Mesendoderm (in vitro differentiated cells): ENCODE measurements around the gene MARCHF10.
A peak's percentile ranks its signal among the peaks of the same experiment; 100 is the strongest.

Experiments
- DNase-seq: peaks from one replicate; pipeline ENCODE4 v3.0.0; 2013
- H2AK5ac ChIP-seq: 2 replicates; pipeline ENCODE4 v1.6.1; 2013; ENCODE audit warnings: low read length, inconsistent platforms
- H2BK120ac ChIP-seq: 2 replicates; pipeline ENCODE4 v1.6.1; 2013; ENCODE audit warnings: low read depth, mild to moderate bottlenecking, low read length, moderate library complexity, mixed read lengths
- H2BK15ac ChIP-seq: replicated peaks from 2 replicates; pipeline ENCODE4 v1.6.1; 2013; ENCODE audit warnings: low read depth, mild to moderate bottlenecking, moderate library complexity
- H2BK5ac ChIP-seq: 2 replicates; pipeline ENCODE4 v1.6.1; 2013; ENCODE audit warnings: low read length, inconsistent platforms
- H3K18ac ChIP-seq: 2 replicates; pipeline ENCODE4 v1.6.1; 2013; ENCODE audit warnings: mild to moderate bottlenecking, low read length, mixed read lengths
- H3K23ac ChIP-seq: one replicate; pipeline ENCODE4 v1.6.1; 2013; ENCODE audit warnings: low read length
- H3K27ac ChIP-seq: 2 replicates; pipeline ENCODE4 v1.5.1; 2013; ENCODE audit warnings: low read depth, mild to moderate bottlenecking, inconsistent platforms, low read length, moderate library complexity
- H3K27me3 ChIP-seq: 2 replicates; pipeline ENCODE4 v1.6.1; 2013; ENCODE audit warnings: low read length, control low read depth, mild to moderate bottlenecking, inconsistent platforms; ENCODE audit not compliant: insufficient read depth, poor library complexity
- H3K36me3 ChIP-seq: 2 replicates; pipeline ENCODE4 v1.6.1; 2013; ENCODE audit warnings: low read length, inconsistent platforms; ENCODE audit not compliant: control insufficient read depth, insufficient read depth
- H3K4ac ChIP-seq: one replicate; pipeline ENCODE4 v1.6.1; 2013; ENCODE audit warnings: low read depth, mild to moderate bottlenecking, low read length, moderate library complexity
- H3K4me1 ChIP-seq: 2 replicates; pipeline ENCODE4 v1.6.1; 2013; ENCODE audit warnings: low read depth, low read length, inconsistent platforms; ENCODE audit not compliant: control insufficient read depth
- H3K4me2 ChIP-seq: 2 replicates; pipeline ENCODE4 v1.6.1; 2013; ENCODE audit warnings: low read length
- H3K4me3 ChIP-seq: 2 replicates; pipeline ENCODE4 v1.5.1; 2013; ENCODE audit warnings: mild to moderate bottlenecking, low read length
- H3K56ac ChIP-seq: one replicate; pipeline ENCODE4 v1.6.1; 2013; ENCODE audit warnings: low read length
- H3K79me1 ChIP-seq: 2 replicates; pipeline ENCODE4 v1.6.1; 2013; ENCODE audit warnings: low read length, inconsistent platforms
- H3K79me2 ChIP-seq: 2 replicates; pipeline ENCODE4 v1.6.1; 2013; ENCODE audit warnings: mild to moderate bottlenecking, low read length; ENCODE audit not compliant: control insufficient read depth, insufficient read depth
- H3K9ac ChIP-seq: 2 replicates; pipeline ENCODE4 v1.6.1; 2013; ENCODE audit warnings: low read length, inconsistent platforms
- H4K5ac ChIP-seq: one replicate; pipeline ENCODE4 v1.6.1; 2013; ENCODE audit warnings: low read length
- H4K8ac ChIP-seq: one replicate; pipeline ENCODE4 v1.6.1; 2013; ENCODE audit warnings: low read depth, mild to moderate bottlenecking, control low read depth, low read length, moderate library complexity
- WGBS: extraction: QIAGEN DNeasy Blood & Tissue Kit; methylation state at CpG from one replicate; pipeline ENCODE4 v1.1.7; 2013; ENCODE audit warnings: low lambda C conversion rate, missing lambda C conversion rate; ENCODE audit not compliant: insufficient coverage; ENCODE audit errors: extremely low coverage; 5-methylcytosine and 5-hydroxymethylcytosine counted together

MARCHF10 gene

GRCh38 chr17:62717589-62717855, 90.6 kb downstream of the MARCHF10 start:
- H2AK5ac ChIP-seq, result no peak overlapping the region
- no peak overlapping the region for H4K5ac ChIP-seq
- no peak overlapping the region for H3K18ac ChIP-seq
- no peak overlapping the region for H3K56ac ChIP-seq
- no peak overlapping the region for H3K4me3 ChIP-seq
- no peak overlapping the region for H3K4ac ChIP-seq
- H3K27me3 ChIP-seq, result no peaks in the 10 kb centered on the region
- no CpG with 5 or more reads among the region's 6 CpGs for WGBS
- H3K4me2 ChIP-seq, result no peak overlapping the region
- H2BK15ac ChIP-seq, result no peak overlapping the region
- no peak overlapping the region for H3K23ac ChIP-seq
- H2BK5ac ChIP-seq, result no peak overlapping the region
- H4K8ac ChIP-seq, result no peak overlapping the region
- no peaks in the 10 kb centered on the region for H3K4me1 ChIP-seq
- no peak overlapping the region for H3K27ac ChIP-seq
- no peaks in the 10 kb centered on the region for H3K79me1 ChIP-seq
- no peak overlapping the region for H2BK120ac ChIP-seq
- H3K36me3 ChIP-seq, result no peaks in the 10 kb centered on the region
- no peaks in the 10 kb centered on the region for H3K79me2 ChIP-seq
- DNase-seq, result no peak
- no peak overlapping the region for H3K9ac ChIP-seq

DNA sequence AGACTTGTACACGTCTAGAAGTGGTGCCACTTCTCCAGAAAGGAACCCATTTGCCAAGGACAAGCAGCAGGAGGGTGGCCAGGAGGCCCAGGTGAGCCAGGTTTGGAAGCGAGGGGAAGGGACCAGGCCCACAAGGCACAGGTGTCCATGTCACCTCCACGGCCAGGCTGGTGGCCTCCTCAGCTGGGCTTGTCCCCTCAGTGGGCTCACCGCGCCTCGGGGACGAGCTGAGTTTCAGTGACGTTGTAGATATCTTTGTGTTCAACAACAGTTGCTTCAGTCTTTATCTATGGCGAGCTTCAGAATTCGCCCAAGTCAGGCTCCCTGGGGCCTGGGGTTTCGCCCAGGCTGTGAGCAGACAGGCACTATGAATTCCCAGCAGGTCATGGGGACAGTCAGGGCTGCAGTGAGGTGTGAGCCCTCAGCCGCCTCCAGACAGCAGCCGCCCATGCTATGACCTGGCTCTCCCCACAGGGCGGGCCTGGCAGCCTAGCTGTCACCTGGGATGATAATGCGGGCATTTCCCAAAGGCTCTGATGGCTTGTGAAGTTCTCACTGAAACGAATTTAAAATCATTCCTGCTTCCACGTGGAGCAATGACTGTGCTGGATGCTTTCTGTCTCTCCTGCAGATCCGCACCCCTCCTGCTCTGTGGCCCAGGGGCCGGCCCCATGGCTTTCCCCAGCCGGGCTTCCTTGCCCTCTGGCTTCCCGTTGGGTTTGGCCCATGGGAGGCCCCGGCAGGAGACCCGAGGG, 91.1 kb downstream of the MARCHF10 start:
- Histone ChIP-seq H2BK5ac (no peak overlapping the region), H3K79me2 (no peaks in the 10 kb centered on the region), H3K27me3 (no peaks in the 10 kb centered on the region), H3K36me3 (no peaks in the 10 kb centered on the region), H3K23ac (no peak overlapping the region), H2BK120ac (no peak overlapping the region), H3K4me3 (no peak overlapping the region), H2BK15ac (no peak overlapping the region), H3K79me1 (no peaks in the 10 kb centered on the region), H3K9ac (no peak overlapping the region), H3K4me1 (no peaks in the 10 kb centered on the region), H3K18ac (no peak overlapping the region), H3K27ac (no peak overlapping the region), H3K4me2 (no peak overlapping the region), H4K5ac (no peak overlapping the region), H3K56ac (no peak overlapping the region), H3K4ac (no peak overlapping the region), H2AK5ac (no peak overlapping the region), H4K8ac (no peak overlapping the region)
- WGBS, result no CpG with 5 or more reads among the region's 23 CpGs
- DNase-seq, result no peak

- Histone ChIP-seq H3K4me3 (no peak overlapping the region), H3K9ac (no peak overlapping the region), H3K79me2 (no peaks in the 10 kb centered on the region), H2BK15ac (no peak overlapping the region), H3K4me2 (no peak overlapping the region), H2AK5ac (no peak overlapping the region), H3K27me3 (no peaks in the 10 kb centered on the region), H2BK120ac (no peak overlapping the region), H3K18ac (no peak overlapping the region), H2BK5ac (no peak overlapping the region), H3K36me3 (no peaks in the 10 kb centered on the region), H3K79me1 (no peaks in the 10 kb centered on the region), H4K5ac (no peak overlapping the region), H4K8ac (no peak overlapping the region), H3K4me1 (no peaks in the 10 kb centered on the region), H3K27ac (no peak overlapping the region), H3K56ac (no peak overlapping the region), H3K23ac (no peak overlapping the region), H3K4ac (no peak overlapping the region)
- no peak for DNase-seq
- no CpG with 5 or more reads among the region's 18 CpGs for WGBS
Measured at GRCh38 chr17:62715882-62716390, 92.2 kb downstream of the MARCHF10 start.

GRCh38 chr17:62714016-62714777, 93.9 kb downstream of the MARCHF10 start:
- Histone ChIP-seq H2BK15ac (no peak overlapping the region), H3K56ac (no peak overlapping the region), H2BK5ac (no peak overlapping the region), H3K4me3 (no peak overlapping the region), H2AK5ac (no peak overlapping the region), H3K36me3 (no peaks in the 10 kb centered on the region), H3K79me2 (no peaks in the 10 kb centered on the region), H3K4ac (no peak overlapping the region), H3K27ac (no peak overlapping the region), H3K27me3 (no peaks in the 10 kb centered on the region), H3K79me1 (no peaks in the 10 kb centered on the region), H3K18ac (no peak overlapping the region), H3K4me2 (no peak overlapping the region), H3K4me1 (no peaks in the 10 kb centered on the region), H4K8ac (no peak overlapping the region), H4K5ac (no peak overlapping the region), H3K9ac (no peak overlapping the region), H3K23ac (no peak overlapping the region), H2BK120ac (no peak overlapping the region)
- no CpG with 5 or more reads among the region's 8 CpGs for WGBS
- DNase-seq, result no peak

- Histone ChIP-seq H3K4me2 (no peak overlapping the region), H4K5ac (no peak overlapping the region), H3K9ac (no peak overlapping the region), H2AK5ac (no peak overlapping the region), H2BK120ac (no peak overlapping the region), H2BK5ac (no peak overlapping the region), H3K23ac (no peak overlapping the region), H2BK15ac (no peak overlapping the region), H3K4me1 (no peaks in the 10 kb centered on the region), H4K8ac (no peak overlapping the region), H3K4ac (no peak overlapping the region), H3K79me2 (no peaks in the 10 kb centered on the region), H3K18ac (no peak overlapping the region), H3K36me3 (no peaks in the 10 kb centered on the region), H3K27ac (no peak overlapping the region), H3K79me1 (no peaks in the 10 kb centered on the region), H3K56ac (peak overlapping the region; percentile 12), H3K27me3 (no peaks in the 10 kb centered on the region), H3K4me3 (no peak overlapping the region)
- DNase-seq, result no peak
- no CpG with 5 or more reads among the region's 17 CpGs for WGBS
Measured at GRCh38 chr17:62713086-62713881, 94.8 kb downstream of the MARCHF10 start.
